Activated CD4-positive, CD25-positive, alpha-beta regulatory T cell treated with anti-CD3 and anti-CD28 coated beads, Interleukin-2, amount 50 U/mL, for 24 hours (primary cell): Measurements from ENCODE around the gene C2CD4A.
"Not testable (repeated sequence)": the region's sequence is repeated elsewhere in the genome, so short reads cannot be mapped to it uniquely, and the experiment has no call there.

Experiments
- ATAC-seq, 2 donors: fragments of 150-1000 bp; cut with Tn5 transposase; one replicate each; pipeline ENCODE4 v1.10.0; 2021; ENCODE audit warnings: mild to moderate bottlenecking in 1 of 2, moderate library complexity in 1 of 2

C2CD4A gene

GRCh38 chr15:62066663-62067447, at the start of gene C2CD4A:
Gene C2CD4A, plus strand, starts transcription at chr15:62066977. Its CDS starts 637 bp downstream, at chr15:62067614.
- peak; percentile 61 to 64 for ATAC-seq

- no peak for ATAC-seq
These were observed 46.1 kb upstream of the C2CD4A start for GRCh38 chr15:62020576-62021160.

DNA sequence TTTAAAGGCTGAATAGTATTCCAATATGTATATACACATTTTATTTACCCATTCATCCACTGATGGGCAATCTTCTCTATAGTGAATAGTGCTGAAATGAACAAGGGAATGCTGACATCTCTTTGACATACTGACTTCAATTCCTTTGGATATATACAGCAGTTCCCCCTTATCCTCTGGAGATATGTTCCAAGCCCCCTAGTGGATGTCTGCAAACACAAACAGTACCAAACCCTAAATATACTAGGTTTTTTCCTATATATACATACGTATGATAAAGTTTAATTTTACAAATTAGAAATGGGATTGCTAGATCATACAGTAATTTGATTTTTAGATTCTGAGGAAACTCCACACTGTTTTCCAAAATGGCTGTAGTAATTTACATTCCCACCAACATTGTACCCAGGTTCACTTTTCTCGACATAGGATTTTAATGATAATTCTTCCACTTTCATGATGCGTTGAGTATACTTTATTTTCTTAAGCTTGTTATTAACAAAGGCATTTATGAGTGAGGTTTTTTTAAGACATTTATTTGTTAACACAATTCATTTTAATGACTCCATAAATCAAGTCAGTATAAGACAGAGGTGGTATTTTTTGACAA, 44.7 kb upstream of the C2CD4A start:
- ATAC-seq: no peak

- no peak for ATAC-seq
These were observed 40.1 kb upstream of the C2CD4A start for GRCh38 chr15:62026487-62027262.

DNA sequence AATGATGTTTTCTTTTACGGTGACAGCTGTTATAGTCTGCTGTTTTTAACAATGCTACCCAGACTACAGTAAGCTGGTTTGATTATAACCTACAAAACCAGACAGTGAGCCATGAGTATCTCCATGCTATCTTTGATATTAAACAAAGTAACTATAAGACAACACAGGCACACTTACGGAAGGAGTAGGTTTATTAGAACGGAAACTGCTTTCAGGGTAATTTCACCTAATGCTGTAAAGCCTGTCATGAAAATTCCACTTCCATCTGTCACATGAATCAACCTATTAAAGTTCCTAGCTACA, 39.6 kb upstream of the C2CD4A start:
- no peak for ATAC-seq

- peak in 1 of 2 donors; percentile 58 for ATAC-seq
These were observed 38.9 kb upstream of the C2CD4A start for GRCh38 chr15:62027916-62028315.

GRCh38 chr15:62035256-62035924, 31.4 kb upstream of the C2CD4A start:
- ATAC-seq: peak; percentile 60 to 75

DNA sequence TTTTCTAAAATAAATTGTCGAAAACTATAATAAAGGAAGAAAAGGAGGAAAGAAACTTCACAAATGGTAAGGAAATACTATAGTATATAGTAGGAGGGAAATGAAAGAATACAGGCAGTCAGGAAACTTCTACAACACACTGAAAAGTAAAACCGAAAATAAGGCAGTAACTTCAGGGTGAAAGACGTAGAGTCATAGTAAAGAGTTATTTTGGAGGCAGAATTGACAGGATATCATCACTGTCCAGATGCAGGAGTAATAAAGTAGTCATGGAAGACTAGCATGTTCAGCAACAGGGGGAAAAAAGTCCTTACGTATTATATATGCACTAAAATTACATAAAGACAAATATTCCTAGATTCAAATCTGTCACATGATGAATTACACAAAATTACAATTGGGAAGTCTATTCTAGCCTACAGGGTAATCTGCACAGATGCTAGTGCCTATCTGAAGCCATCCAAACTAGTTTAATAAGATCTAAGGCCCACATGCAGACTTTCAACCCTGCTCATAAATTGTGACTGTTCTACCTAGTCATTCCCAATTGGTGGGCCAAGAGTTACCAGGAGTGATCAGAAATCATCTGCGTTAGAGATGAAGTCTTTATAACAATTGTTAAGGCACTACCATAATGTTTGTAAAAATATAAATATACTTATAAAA, 20.6 kb upstream of the C2CD4A start:
- peak; percentile 65 to 93 for ATAC-seq

GRCh38 chr15:62047282-62047827, 19.4 kb upstream of the C2CD4A start:
- ATAC-seq: no peak

DNA sequence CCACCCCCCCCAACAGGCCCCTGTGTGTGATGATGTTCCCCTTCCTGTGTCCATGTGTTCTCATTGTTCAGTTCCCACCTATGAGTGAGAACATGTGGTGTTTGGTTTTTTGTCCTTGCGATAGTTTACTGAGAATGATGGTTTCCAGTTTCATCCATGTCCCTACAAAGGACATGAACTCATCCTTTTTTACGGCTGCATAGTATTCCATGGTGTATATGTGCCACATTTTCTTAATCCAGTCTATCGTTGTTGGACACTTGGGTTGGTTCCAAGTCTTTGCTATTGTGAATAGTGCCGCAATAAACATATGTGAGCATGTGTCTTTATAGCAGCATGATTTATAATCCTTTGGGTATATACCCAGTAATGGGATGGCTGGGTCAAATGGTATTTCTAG, 18.5 kb upstream of the C2CD4A start:
- ATAC-seq: not testable (repeated sequence)

DNA sequence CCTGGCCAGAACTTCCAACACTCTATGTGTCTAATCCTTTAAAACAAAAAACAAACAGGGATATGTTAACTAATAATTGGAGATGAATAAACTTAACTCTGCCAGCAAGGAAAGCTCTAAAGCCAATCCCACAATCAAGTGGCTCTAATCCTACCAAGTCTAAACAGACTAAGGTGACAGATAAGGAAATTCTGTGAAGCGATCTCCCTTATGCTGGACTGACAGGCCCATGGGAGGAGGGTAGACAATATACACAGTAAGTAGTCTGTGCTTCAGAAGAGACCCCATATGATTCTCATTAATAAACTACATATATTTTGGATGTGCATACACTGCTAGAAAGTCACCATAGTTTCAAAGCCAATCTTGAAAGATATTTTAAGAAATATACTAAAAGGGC, 16.7 kb upstream of the C2CD4A start:
- ATAC-seq: no peak

- no peak for ATAC-seq
These were observed 15.6 kb upstream of the C2CD4A start for GRCh38 chr15:62051166-62051565.

- ATAC-seq: no peak
These were observed 14.1 kb upstream of the C2CD4A start for GRCh38 chr15:62052713-62053112.

DNA sequence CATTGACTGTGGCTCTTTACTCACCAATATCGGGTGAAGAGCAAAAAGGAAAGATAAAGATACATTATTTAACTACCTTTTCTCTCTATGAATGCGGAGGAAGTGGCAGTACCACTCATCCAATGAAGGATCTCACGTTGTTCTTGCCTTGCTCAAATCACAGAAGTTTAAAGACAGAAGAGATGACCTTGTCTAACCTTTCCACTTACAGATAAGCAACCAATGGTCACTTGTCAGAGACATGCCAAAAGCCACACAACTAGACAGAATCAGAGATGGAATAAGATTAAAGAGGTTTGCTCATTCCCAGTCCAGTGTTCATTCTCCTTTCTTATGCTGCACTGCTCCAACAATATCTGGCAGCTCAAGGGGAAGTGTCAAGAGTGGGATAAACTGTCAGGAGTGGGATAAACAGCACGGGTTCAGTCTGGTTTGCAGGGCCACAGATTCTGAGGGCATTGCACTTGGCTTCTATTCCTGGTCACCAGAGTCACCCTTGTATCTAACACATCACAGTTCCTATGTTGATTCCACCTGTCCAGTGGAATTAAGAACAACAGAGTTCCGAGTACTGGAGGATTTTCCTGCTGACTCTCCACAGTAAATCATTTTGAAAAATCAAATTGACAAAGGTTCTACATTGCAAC, 13.2 kb upstream of the C2CD4A start:
- ATAC-seq: peak in 1 of 2 donors; percentile 38

DNA sequence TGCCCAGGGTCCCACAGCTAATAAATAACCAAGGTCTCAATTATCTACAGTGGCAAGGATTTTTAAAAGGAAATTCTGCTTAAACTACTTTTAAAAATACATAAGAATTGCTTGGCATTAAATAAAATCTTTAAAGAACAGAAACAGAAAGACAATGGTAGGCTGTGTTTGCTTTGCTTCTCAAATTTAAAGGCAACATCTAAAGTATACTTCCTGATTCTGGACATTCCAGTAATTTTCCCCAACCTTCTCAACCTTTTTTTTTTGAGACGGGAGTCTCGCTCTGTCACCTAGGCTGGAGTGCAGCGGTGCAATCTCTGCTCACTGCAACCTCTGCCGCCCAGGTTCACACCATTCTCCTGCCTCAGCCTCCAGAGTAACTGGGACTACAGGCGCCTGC, 11.8 kb upstream of the C2CD4A start:
- no peak for ATAC-seq

DNA sequence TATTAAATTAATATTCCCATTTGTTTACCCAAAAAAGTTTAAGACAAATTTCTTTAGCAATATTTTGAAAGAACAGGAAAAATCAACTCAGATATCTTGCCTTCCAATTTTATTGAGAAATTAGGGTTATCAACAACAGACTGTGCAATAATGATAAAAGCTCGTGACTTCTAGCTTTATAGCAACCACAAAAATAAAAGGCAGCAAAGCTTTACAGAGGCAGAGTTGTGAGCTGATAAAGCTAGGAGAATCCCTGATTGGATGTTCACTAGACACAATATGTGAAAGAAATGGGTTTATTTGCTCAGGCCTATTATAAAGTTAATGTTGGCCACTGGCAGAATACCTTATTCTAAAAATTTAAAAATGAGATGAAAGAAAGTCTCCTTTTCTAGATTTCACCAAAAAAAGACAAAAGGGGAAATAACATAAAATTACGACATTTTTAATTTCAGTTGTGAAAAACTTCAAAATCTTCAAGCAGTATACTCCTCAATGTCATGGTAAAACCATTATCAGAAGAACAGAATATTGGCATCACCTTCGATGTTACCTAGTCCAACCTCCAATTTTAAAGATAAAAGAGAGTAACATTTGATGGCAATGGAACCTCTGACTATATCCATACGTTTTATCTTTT, 9.3 kb upstream of the C2CD4A start:
- ATAC-seq: no peak

DNA sequence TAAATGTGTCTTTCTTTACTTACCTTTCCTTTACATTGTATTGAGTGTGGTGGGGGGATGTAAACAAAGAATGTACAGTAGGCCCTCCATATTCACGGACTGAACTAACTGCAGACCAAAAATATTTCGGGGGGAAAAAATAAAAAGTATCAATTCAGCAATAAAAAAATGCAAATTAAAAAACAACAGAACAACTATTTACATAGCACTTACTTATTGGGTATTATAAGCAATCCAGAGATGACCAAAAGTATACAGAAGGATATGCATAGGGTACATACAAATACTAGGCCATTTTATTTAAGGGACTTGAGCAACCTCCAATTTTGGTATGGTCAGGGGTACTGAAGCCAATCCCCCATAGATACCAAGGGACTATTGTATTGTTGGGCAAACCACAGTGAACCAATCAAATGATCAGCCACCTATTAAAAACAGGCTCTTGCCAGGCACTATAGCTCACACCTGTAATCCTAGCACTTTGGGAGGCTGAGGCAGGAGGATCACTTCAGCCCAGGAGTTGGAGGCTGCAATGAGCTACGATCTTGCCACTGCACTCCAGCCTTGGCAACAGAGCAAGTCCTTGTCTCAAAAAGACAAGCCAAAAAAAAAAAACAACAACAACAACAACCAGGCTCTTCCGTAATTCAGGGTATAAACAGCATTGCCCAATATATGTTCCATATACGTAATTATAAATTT, 8.3 kb upstream of the C2CD4A start:
- ATAC-seq: no peak

GRCh38 chr15:62059108-62059815, 7.5 kb upstream of the C2CD4A start:
- no peak for ATAC-seq

DNA sequence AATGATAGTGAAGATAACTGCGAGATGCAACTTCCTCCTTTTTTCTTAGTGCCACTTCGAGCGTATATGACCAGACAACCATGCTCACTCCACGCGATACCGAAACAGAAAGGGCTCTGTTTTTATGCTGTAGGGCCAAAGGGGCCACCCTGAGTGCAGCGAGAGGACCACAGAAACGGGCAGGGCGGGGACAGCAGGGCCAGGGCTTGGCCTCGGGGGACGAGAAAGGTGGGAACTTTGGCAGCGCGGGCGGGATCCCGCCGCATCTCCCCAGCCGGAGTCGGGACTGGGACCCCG, 7.0 kb upstream of the C2CD4A start:
- ATAC-seq: peak; percentile 71 to 76
